ENCODE results near the gene DMXL1.

DMXL1 gene

GRCh38 chr5:119291056-119291455 lies 220.2 kb downstream of the DMXL1 start:
- DNase-seq, result no peak

- DNase-seq, result no peak
Measured at GRCh38 chr5:119291877-119292276, 221.0 kb downstream of the DMXL1 start.

DNA sequence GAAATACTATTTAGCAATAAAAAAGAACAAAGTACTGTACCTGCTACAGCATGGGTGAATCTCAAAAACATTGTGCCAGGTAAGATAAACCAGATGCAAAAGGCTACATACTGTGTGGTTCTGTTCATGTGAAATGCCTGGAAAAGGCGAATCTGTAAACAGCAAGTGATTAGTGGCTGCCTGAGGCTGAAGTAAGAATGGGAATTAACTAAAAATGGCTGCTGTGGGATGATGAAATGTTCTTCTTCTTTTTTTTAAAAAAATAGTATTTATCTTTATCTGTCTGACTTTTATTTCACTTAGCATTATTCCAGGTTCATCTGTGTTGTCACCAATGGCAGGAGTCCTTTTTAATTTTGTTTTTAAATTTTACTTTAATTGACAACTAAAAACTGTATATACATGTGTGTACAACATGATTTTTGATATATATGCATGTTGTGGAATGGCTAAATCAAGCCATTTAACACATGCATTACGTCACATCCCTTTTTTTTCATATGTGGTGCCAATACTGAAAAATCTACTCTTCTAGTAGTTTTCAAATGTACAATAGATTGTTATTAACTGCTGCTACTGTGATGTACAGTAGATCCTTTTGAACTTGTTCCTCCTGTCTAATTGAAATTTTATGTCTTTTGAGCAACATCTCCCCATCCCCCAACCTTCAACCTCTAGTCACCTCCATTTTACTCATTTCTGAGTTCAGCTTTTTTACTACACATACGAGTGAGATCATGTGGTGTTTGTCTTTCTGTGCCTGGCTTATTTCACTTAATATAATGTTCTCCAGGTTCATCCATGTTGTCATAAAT lies 222.0 kb downstream of the DMXL1 start:
- no peak for DNase-seq

GRCh38 chr5:119293516-119293829 lies 222.6 kb downstream of the DMXL1 start:
- DNase-seq, result no peak
